Fibroblast of lung (primary cell): ENCODE data around the gene GREB1.

Experiments
- EZH2 ChIP-seq: IDR thresholded peaks from 2 replicates; pipeline ENCODE4 v1.5.1; 2012; ENCODE audit warnings: low read length, control low read depth, mild to moderate bottlenecking; ENCODE audit errors: missing control alignments
- TF ChIP-seq, protein P1 (sequence below), 2 donors: IDR thresholded peaks in 1 of 2; conservative IDR thresholded peaks in 1 of 2; 1 replicate in 1 of 2; 2 replicates in 1 of 2; pipeline ENCODE4 v1.5.1; 2011 to 2012; ENCODE audit warnings: low read length in 2 of 2, control low read depth in 1 of 2, inconsistent platforms in 1 of 2, low read depth in 1 of 2, mild to moderate bottlenecking in 1 of 2

DNA sequence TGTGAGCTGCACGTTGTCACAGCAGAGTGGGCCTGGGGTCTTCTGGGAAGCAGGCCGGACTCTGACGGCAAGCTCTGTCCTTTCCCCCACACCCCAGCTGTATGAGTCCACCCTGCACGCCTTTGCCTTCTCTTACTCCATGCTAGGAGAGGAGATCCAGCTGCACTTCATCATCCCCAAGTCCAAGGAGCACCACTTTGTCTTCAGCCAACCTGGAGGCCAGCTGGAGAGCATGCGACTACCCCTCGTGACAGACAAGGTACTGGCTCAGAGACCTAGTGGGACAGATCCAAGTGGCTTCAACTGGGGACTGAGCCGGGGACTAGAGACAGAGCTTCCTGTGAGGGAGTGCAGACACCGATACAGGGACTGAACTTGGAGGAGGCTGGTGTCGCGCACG lies 96.0 kb downstream of the GREB1 start:
- TF ChIP-seq, protein P1, sequence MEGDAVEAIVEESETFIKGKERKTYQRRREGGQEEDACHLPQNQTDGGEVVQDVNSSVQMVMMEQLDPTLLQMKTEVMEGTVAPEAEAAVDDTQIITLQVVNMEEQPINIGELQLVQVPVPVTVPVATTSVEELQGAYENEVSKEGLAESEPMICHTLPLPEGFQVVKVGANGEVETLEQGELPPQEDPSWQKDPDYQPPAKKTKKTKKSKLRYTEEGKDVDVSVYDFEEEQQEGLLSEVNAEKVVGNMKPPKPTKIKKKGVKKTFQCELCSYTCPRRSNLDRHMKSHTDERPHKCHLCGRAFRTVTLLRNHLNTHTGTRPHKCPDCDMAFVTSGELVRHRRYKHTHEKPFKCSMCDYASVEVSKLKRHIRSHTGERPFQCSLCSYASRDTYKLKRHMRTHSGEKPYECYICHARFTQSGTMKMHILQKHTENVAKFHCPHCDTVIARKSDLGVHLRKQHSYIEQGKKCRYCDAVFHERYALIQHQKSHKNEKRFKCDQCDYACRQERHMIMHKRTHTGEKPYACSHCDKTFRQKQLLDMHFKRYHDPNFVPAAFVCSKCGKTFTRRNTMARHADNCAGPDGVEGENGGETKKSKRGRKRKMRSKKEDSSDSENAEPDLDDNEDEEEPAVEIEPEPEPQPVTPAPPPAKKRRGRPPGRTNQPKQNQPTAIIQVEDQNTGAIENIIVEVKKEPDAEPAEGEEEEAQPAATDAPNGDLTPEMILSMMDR (conservative IDR thresholded peaks at IDR 0.05 in 1 of 2, IDR thresholded peaks at IDR 0.05 in 1 of 2; ENCODE audit: low read depth in 1 of 2, low read length in 2 of 2): no peak
- TF ChIP-seq EZH2: no peak
